ENCODE results near the gene CD9. TPM values are rescaled to one million over a fixed set of nuclear protein-coding genes. Genes with fewer than 3 reads are reported as not detected.

CD9 gene
- total and polyA plus RNA-seq, 2 of the 8 experiments (the other 6 are each of a cell fraction or from before 2014, with no cell fraction given), result 168 to 319 TPM

DNA sequence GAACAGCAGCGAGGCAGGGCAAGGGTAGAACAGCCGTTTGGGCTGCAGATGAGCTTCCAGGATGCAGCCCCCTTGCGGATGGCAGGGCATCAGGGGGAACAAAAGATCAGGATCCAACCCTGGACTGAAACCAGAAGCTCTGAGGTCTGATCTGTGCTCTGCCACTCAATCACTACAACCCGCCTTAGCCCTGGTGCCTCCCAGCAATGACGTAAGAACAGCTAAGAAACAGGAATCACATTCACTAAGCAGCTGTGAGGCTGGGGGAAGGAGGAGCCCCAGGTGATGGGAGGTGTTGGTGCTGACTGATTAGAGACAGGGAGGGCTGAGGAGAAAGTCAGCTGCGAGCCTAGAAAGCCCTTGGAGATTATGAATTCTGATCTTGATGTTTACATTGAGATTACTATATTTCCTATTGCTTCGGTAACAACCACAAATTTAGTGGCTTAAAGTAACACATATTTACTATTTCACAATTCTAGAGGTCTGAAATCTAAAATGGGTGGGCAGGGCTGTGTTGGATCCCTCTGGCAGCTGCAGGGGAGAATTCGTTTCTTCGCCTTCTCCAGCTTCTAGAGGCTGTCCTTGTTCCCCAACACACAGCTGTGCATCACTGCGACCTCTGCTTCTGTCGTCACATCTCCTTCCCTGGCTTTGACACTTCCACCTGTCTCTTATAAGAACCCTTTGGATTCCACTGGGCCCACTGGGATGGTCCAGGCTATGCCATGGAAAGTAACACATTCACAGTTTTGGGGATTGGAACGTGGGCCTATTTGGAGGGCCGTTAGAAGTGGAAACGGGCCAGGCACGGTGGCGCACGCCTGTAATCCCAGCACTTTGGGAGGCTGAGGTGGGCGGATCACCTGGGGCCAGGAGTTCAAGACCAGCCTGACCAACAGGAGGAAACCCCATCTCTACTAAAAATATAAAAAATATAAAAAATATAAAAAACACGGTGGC lies 6.1 kb upstream of the CD9 start (continued):
- TF ChIP-seq SIN3A (conservative IDR thresholded peaks at IDR 0.05 in 1 of 2, IDR thresholded peaks at IDR 0.05 in 1 of 2; ENCODE audit: low read depth in 1 of 2, low read length in 2 of 2) (0 out of 4 replicates have a peak, but pooled peaks of 1 of the 2 experiments have one; percentile 40), SAP30 (IDR thresholded peaks at IDR 0.05; ENCODE audit: insufficient read depth, insufficient replicate concordance, low read length) (no peak), RAD21 (IDR thresholded peaks at IDR 0.05 in 1 of 2, conservative IDR thresholded peaks at IDR 0.05 in 1 of 2; ENCODE audit: low read depth in 2 of 2, low read length in 2 of 2) (peak; percentile 1 to 29; a peak in 1 of 4 replicates), TCF12 (IDR thresholded peaks at IDR 0.05; ENCODE audit: low read depth, low read length) (no peak), CREB1 (IDR thresholded peaks at IDR 0.05) (peak; percentile 51)

Measured in H1 (cell line).